HepG2 (cell line): Measurements from ENCODE around the gene DCAF4. TPM values are rescaled to one million over a fixed set of nuclear protein-coding genes. Genes with fewer than 3 reads are reported as not detected.

Experiments
- ATRX ChIP-seq: sonication (generic); formaldehyde crosslinking; IDR thresholded peaks from 2 replicates; pipeline ENCODE4 v1.4.0; 2020; ENCODE audit warnings: missing genetic modification reagents, borderline replicate concordance
- CEBPG ChIP-seq: IDR thresholded peaks from 2 replicates; pipeline ENCODE4 v1.6.1; 2016
- GLI4 ChIP-seq: sonication (generic); formaldehyde crosslinking; IDR thresholded peaks from 2 replicates; pipeline ENCODE4 v1.5.1; 2020; ENCODE audit warnings: missing genetic modification reagents, mild to moderate bottlenecking, moderate library complexity, borderline replicate concordance
- HDAC2 ChIP-seq: sonication (generic); formaldehyde crosslinking; IDR thresholded peaks from 2 replicates; pipeline ENCODE4 v1.4.0; 2020; ENCODE audit warnings: missing genetic modification reagents
- HOXA9 ChIP-seq: sonication (generic); formaldehyde crosslinking; IDR thresholded peaks from 2 replicates; pipeline ENCODE4 v1.8.1; 2022; ENCODE audit warnings: missing genetic modification reagents, mild to moderate bottlenecking, moderate library complexity, borderline replicate concordance
- KLF12 ChIP-seq: sonication (generic); formaldehyde crosslinking; IDR thresholded peaks from 2 replicates; pipeline ENCODE4 v1.4.0; 2020; ENCODE audit warnings: missing genetic modification reagents, borderline replicate concordance
- PHF21A ChIP-seq: sonication (generic); formaldehyde crosslinking; IDR thresholded peaks from 2 replicates; pipeline ENCODE4 v1.5.0; 2020; ENCODE audit warnings: mild to moderate bottlenecking, missing genetic modification reagents
- RFX5 ChIP-seq: IDR thresholded peaks from 2 replicates; pipeline ENCODE4 v1.6.1; 2011; ENCODE audit warnings: low read depth, low read length, improper control_type of control experiment
- RNF2 ChIP-seq: fragments of 450-650 bp; conservative IDR thresholded peaks from 2 replicates; pipeline ENCODE4 v1.6.1; 2016; ENCODE audit warnings: low read depth
- TOE1 ChIP-seq: sonication (generic); formaldehyde crosslinking; IDR thresholded peaks from 2 replicates; pipeline ENCODE4 v1.4.0; 2020; ENCODE audit warnings: mild to moderate bottlenecking, missing genetic modification reagents
- TSC22D2 ChIP-seq: sonication (generic); formaldehyde crosslinking; IDR thresholded peaks from 2 replicates; pipeline ENCODE4 v1.5.1; 2020; ENCODE audit warnings: missing genetic modification reagents, mild to moderate bottlenecking, borderline replicate concordance
- ZFP37 ChIP-seq: sonication (generic); formaldehyde crosslinking; IDR thresholded peaks from 2 replicates; pipeline ENCODE4 v1.4.0; 2020; ENCODE audit warnings: missing genetic modification reagents, borderline replicate concordance
- ZNF329 ChIP-seq: sonication (generic); formaldehyde crosslinking; IDR thresholded peaks from 2 replicates; pipeline ENCODE4 v1.9.0; 2021; ENCODE audit warnings: low read depth, mild to moderate bottlenecking, missing genetic modification reagents
- ZNF766 ChIP-seq: sonication (generic); formaldehyde crosslinking; IDR thresholded peaks from 2 replicates; pipeline ENCODE4 v1.5.0; 2020; ENCODE audit warnings: missing genetic modification reagents, borderline replicate concordance
- polyA plus RNA-seq, 8 experiments: library from polyadenylated mRNA; depleted of rRNA in 3 of 8; stranded (reverse) in 7 of 8; unstranded in 1 of 8; fragments of >200 nt; fragmentation: Illumina TruSeq in 4 of 8; extraction: Trizol in 4 of 8; gene quantifications; 2 replicates each; pipeline versions ENCODE4 v1.2.1 to v1.2.3, GENCODE V29; 2011 to 2016; ENCODE audit warnings: low read depth in 4 of 8, missing spikeins in 1 of 8, mixed read lengths in 1 of 8; ENCODE audit not compliant: insufficient read depth in 1 of 8
- total RNA-seq, 5 experiments: library from RNA; depleted of rRNA; stranded (reverse); fragments of >200 nt; fragmentation: Illumina TruSeq; extraction: Trizol; gene quantifications; 2 replicates each; pipeline ENCODE4 v1.2.3, GENCODE V29; 2016; ENCODE audit warnings: low read depth in 1 of 5
- TF ChIP-seq, protein P1 (sequence below): sonication (generic); formaldehyde crosslinking; IDR thresholded peaks from 2 replicates; pipeline ENCODE4 v1.9.0; 2022; ENCODE audit warnings: missing genetic modification reagents, mild to moderate bottlenecking, borderline replicate concordance
- TF ChIP-seq, protein P2 (sequence below): fragments of 450-650 bp; IDR thresholded peaks from 2 replicates; pipeline ENCODE4 v1.6.1; 2016
- TF ChIP-seq, protein P3 (sequence below): sonication (generic); formaldehyde crosslinking; conservative IDR thresholded peaks from 2 replicates; pipeline ENCODE4 v1.8.0; 2022; ENCODE audit warnings: mild to moderate bottlenecking, moderate library complexity, missing genetic modification reagents
- TF ChIP-seq, protein P4 (sequence below): sonication (generic); formaldehyde crosslinking; IDR thresholded peaks from 2 replicates; pipeline ENCODE4 v1.9.0; 2021; ENCODE audit warnings: missing genetic modification reagents, mild to moderate bottlenecking, borderline replicate concordance
- TF ChIP-seq, protein P5 (sequence below): sonication (generic); formaldehyde crosslinking; IDR thresholded peaks from 2 replicates; pipeline ENCODE4 v1.4.0; 2020; ENCODE audit warnings: missing genetic modification reagents

Gene DCAF4
- total and polyA plus RNA-seq, 2 of the 13 experiments (the other 11 are each of a cell fraction or from before 2014, with no cell fraction given), result 18.8 to 21.1 TPM

DNA sequence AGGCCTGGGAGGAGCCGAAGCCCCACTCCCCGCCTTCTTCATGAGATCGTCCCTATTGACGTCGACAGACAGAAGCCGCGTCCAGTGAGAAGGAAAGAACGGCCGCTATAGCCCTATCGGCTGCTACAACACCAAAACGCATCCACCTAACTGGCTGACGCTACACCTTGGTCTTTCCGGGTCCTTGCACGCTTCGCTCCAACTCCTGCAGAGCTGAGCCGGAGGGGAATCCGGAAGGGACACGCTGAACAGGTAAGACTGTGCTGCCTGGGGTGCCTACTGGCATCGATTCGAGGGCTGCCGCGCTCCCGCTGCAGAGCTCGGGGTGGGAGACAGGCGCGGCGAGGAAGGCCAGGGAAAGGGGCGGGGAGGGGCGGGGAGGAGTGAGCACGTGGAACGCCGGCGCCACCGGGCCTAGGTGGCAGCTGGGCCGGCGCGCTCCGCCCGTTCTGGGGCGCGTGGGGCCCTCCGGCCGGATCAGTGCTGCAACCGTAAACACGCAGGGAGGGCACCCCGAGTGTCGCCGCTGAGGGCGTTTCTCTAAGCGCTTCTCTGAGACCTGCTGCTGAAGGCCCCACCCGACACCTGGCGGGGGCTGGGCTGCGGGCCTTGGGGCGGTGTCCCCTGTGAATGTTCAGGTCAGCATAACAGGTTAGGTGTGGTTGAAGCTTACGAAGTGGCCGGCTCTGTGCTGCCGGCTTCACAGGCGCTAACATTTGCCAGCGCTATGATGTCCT, at the start of gene DCAF4 (continued):
- TF ChIP-seq, protein P1, sequence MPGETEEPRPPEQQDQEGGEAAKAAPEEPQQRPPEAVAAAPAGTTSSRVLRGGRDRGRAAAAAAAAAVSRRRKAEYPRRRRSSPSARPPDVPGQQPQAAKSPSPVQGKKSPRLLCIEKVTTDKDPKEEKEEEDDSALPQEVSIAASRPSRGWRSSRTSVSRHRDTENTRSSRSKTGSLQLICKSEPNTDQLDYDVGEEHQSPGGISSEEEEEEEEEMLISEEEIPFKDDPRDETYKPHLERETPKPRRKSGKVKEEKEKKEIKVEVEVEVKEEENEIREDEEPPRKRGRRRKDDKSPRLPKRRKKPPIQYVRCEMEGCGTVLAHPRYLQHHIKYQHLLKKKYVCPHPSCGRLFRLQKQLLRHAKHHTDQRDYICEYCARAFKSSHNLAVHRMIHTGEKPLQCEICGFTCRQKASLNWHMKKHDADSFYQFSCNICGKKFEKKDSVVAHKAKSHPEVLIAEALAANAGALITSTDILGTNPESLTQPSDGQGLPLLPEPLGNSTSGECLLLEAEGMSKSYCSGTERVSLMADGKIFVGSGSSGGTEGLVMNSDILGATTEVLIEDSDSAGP (CRISPR knock-in tag), result peak; percentile 28; the same call in 1 of the 2 replicates
- TF ChIP-seq, protein P2, sequence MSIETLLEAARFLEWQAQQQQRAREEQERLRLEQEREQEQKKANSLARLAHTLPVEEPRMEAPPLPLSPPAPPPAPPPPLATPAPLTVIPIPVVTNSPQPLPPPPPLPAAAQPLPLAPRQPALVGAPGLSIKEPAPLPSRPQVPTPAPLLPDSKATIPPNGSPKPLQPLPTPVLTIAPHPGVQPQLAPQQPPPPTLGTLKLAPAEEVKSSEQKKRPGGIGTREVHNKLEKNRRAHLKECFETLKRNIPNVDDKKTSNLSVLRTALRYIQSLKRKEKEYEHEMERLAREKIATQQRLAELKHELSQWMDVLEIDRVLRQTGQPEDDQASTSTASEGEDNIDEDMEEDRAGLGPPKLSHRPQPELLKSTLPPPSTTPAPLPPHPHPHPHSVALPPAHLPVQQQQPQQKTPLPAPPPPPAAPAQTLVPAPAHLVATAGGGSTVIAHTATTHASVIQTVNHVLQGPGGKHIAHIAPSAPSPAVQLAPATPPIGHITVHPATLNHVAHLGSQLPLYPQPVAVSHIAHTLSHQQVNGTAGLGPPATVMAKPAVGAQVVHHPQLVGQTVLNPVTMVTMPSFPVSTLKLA, result peak; percentile 83
- TF ChIP-seq ZNF766 (CRISPR knock-in tag) (no peak), ZNF329 (no peak), PHF21A (CRISPR knock-in tag) (no peak; the same call in 1 of the 2 replicates), RNF2 (peak; percentile 30; the same call in 1 of the 2 replicates), TSC22D2 (CRISPR knock-in tag) (no peak), GLI4 (CRISPR knock-in tag) (peak; percentile 66; the same call in 1 of the 2 replicates), ZFP37 (CRISPR knock-in tag) (no peak), ATRX (CRISPR knock-in tag) (no peak), CEBPG (CRISPR knock-in tag) (no peak), KLF12 (CRISPR knock-in tag) (peak; percentile 23; the same call in 1 of the 2 replicates), HOXA9 (CRISPR knock-in tag) (no peak), RFX5 (peak; percentile 41), TOE1 (no peak), HDAC2 (CRISPR knock-in tag) (peak; percentile 14)
- TF ChIP-seq, protein P3, sequence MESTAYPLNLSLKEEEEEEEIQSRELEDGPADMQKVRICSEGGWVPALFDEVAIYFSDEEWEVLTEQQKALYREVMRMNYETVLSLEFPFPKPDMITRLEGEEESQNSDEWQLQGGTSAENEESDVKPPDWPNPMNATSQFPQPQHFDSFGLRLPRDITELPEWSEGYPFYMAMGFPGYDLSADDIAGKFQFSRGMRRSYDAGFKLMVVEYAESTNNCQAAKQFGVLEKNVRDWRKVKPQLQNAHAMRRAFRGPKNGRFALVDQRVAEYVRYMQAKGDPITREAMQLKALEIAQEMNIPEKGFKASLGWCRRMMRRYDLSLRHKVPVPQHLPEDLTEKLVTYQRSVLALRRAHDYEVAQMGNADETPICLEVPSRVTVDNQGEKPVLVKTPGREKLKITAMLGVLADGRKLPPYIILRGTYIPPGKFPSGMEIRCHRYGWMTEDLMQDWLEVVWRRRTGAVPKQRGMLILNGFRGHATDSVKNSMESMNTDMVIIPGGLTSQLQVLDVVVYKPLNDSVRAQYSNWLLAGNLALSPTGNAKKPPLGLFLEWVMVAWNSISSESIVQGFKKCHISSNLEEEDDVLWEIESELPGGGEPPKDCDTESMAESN (CRISPR knock-in tag), result no peak
- TF ChIP-seq, protein P4, sequence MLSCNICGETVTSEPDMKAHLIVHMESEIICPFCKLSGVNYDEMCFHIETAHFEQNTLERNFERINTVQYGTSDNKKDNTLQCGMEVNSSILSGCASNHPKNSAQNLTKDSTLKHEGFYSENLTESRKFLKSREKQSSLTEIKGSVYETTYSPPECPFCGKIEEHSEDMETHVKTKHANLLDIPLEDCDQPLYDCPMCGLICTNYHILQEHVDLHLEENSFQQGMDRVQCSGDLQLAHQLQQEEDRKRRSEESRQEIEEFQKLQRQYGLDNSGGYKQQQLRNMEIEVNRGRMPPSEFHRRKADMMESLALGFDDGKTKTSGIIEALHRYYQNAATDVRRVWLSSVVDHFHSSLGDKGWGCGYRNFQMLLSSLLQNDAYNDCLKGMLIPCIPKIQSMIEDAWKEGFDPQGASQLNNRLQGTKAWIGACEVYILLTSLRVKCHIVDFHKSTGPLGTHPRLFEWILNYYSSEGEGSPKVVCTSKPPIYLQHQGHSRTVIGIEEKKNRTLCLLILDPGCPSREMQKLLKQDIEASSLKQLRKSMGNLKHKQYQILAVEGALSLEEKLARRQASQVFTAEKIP, result no peak
- TF ChIP-seq, protein P5, sequence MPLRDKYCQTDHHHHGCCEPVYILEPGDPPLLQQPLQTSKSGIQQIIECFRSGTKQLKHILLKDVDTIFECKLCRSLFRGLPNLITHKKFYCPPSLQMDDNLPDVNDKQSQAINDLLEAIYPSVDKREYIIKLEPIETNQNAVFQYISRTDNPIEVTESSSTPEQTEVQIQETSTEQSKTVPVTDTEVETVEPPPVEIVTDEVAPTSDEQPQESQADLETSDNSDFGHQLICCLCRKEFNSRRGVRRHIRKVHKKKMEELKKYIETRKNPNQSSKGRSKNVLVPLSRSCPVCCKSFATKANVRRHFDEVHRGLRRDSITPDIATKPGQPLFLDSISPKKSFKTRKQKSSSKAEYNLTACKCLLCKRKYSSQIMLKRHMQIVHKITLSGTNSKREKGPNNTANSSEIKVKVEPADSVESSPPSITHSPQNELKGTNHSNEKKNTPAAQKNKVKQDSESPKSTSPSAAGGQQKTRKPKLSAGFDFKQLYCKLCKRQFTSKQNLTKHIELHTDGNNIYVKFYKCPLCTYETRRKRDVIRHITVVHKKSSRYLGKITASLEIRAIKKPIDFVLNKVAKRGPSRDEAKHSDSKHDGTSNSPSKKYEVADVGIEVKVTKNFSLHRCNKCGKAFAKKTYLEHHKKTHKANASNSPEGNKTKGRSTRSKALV (CRISPR knock-in tag), result no peak
